COLO668 (cell line): ENCODE measurements around the gene BORCS8.
"Not testable (repeated sequence)": the region's sequence is repeated elsewhere in the genome, so short reads cannot be mapped to it uniquely, and the experiment has no call there.

ENCODE experiments used
- DNase-seq: peaks from one replicate; lab custom pipeline; 2025; ENCODE audit not compliant: unreplicated experiment; lab: John Stamatoyannopoulos, UW

Gene BORCS8

GRCh38 chr19:19181488-19181998 is 10.4 kb downstream of the BORCS8 start:
- DNase-seq, result no peak

GRCh38 chr19:19179548-19180441 is 12.2 kb downstream of the BORCS8 start:
- DNase-seq, result no peak

GRCh38 chr19:19176950-19177349 is 15.0 kb downstream of the BORCS8 start:
- no peak for DNase-seq

- DNase-seq, result not testable (repeated sequence)
Observed at GRCh38 chr19:19173243-19173642, 18.7 kb downstream of the BORCS8 start.

- peak; percentile 20 for DNase-seq
Observed at GRCh38 chr19:19171821-19172532, 20.0 kb downstream of the BORCS8 start.

GRCh38 chr19:19170873-19171672 is 20.9 kb downstream of the BORCS8 start:
- no peak for DNase-seq

- DNase-seq, result peak; percentile 77
Observed at GRCh38 chr19:19170053-19170872, 21.7 kb downstream of the BORCS8 start, which contains the start of gene MEF2B. Gene MEF2B, minus strand, starts transcription at chr19:19170263. Its CDS starts 19,528 bp downstream, at chr19:19150735.

GRCh38 chr19:19169236-19170052 is 22.5 kb downstream of the BORCS8 start:
- DNase-seq, result no peak

GRCh38 chr19:19167612-19168011 is 24.3 kb downstream of the BORCS8 start:
- no peak for DNase-seq

- DNase-seq, result no peak
Observed at GRCh38 chr19:19165396-19165795, 26.6 kb downstream of the BORCS8 start.

GRCh38 chr19:19162495-19162894 is 29.5 kb downstream of the BORCS8 start:
- no peak for DNase-seq

- no peak for DNase-seq
Observed at GRCh38 chr19:19160461-19161035, 31.4 kb downstream of the BORCS8 start.

- DNase-seq, result no peak
Observed at GRCh38 chr19:19159534-19159933, 32.4 kb downstream of the BORCS8 start.

GRCh38 chr19:19157808-19158207 is 34.1 kb downstream of the BORCS8 start:
- no peak for DNase-seq

GRCh38 chr19:19155495-19156219 is 36.3 kb downstream of the BORCS8 start:
- no peak for DNase-seq

GRCh38 chr19:19154768-19155494 is 37.0 kb downstream of the BORCS8 start:
- DNase-seq, result no peak

- DNase-seq, result no peak
Observed at GRCh38 chr19:19152668-19153384, 39.1 kb downstream of the BORCS8 start.
